Natural killer cell (primary cell): ENCODE data around the gene CDK3. TPM values are rescaled to one million over a fixed set of nuclear protein-coding genes. Genes with fewer than 3 reads are reported as not detected.

Experiments
- ATAC-seq, 3 donors: fragments of 150-1000 bp in 2 of 3; fragments of 200-7000 bp in 1 of 3; cut with Tn5 transposase; 1 replicate in 1 of 3; 2 replicates in 2 of 3; pipeline ENCODE4 v1.10.0; 2021; ENCODE audit warnings: mild to moderate bottlenecking in 2 of 3, moderate library complexity in 2 of 3
- DNase-seq, 2 donors: peaks; one replicate each; pipeline versions ENCODE4 v3.0.0 to v3.0.0-alpha.2; 2013 to 2021; ENCODE audit warnings: mixed read lengths in 1 of 2
- H3K27ac ChIP-seq: one replicate; pipeline ENCODE4 v1.5.1; 2013; ENCODE audit warnings: mild to moderate bottlenecking, low read length
- H3K27me3 ChIP-seq: one replicate; pipeline ENCODE4 v1.6.1; 2013; ENCODE audit warnings: low read length; ENCODE audit not compliant: control insufficient read depth, insufficient read depth
- H3K36me3 ChIP-seq: one replicate; pipeline ENCODE4 v1.6.1; 2013; ENCODE audit warnings: low read length; ENCODE audit not compliant: control insufficient read depth, insufficient read depth
- H3K4me1 ChIP-seq: one replicate; pipeline ENCODE4 v1.6.1; 2013; ENCODE audit warnings: low read length; ENCODE audit not compliant: control insufficient read depth, insufficient read depth
- H3K4me3 ChIP-seq: one replicate; pipeline ENCODE4 v1.5.1; 2013; ENCODE audit warnings: low read length
- H3K9me3 ChIP-seq: one replicate; pipeline ENCODE4 v1.6.1; 2013; ENCODE audit warnings: low read length; ENCODE audit not compliant: control insufficient read depth, insufficient read depth
- H3K27ac Mint-ChIP-seq, 2 donors: one replicate each; pipeline ENCODE4 v1.8.0; 2022; ENCODE audit warnings: mild to moderate bottlenecking in 2 of 2, mixed read lengths in 2 of 2, moderate library complexity in 1 of 2
- H3K27me3 Mint-ChIP-seq, 2 donors: one replicate each; pipeline ENCODE4 v1.8.0; 2022; ENCODE audit warnings: low read depth in 2 of 2, mixed read lengths in 2 of 2
- H3K36me3 Mint-ChIP-seq: one replicate; pipeline ENCODE4 v1.8.0; 2022; ENCODE audit warnings: mixed read lengths
- H3K4me1 Mint-ChIP-seq, 2 donors: one replicate each; pipeline ENCODE4 v1.8.0; 2022; ENCODE audit warnings: mixed read lengths in 2 of 2
- H3K4me3 Mint-ChIP-seq: one replicate; pipeline ENCODE4 v1.8.0; 2022; ENCODE audit warnings: mild to moderate bottlenecking, moderate library complexity, mixed read lengths
- H3K9me3 Mint-ChIP-seq, 2 donors: one replicate each; pipeline ENCODE4 v1.8.0; 2022; ENCODE audit warnings: mixed read lengths in 2 of 2
- CTCF ChIP-seq: fragments of 200-600 bp; IDR thresholded peaks from one replicate; pipeline ENCODE4 v1.8.0; 2022; ENCODE audit warnings: antibody characterized with exemption
- WGBS: methylation state at CpG from one replicate; pipeline ENCODE4 v1.1.7; 2013; ENCODE audit warnings: missing lambda C conversion rate; ENCODE audit not compliant: insufficient coverage; 5-methylcytosine and 5-hydroxymethylcytosine counted together
- intact Hi-C: fragments of 100-400 bp; cut with micrococcal nuclease; formaldehyde crosslinking; loops from one replicate; pipeline ENCODE4 v1.14.2; 2022
- total RNA-seq, 4 donors: library from RNA; stranded (reverse); fragments of 120-200 nt in 1 of 4; gene quantifications; one replicate each; pipeline versions ENCODE4 v1.2.3 to v1.2.4, GENCODE V29; 2013 to 2022

The CDK3 gene
- total RNA-seq, 3 donors from 2014 or later (not counting 1 experiment from before 2014, with no cell fraction given): 5.5 to 13.6 (median 13.5) TPM

- ATAC-seq (no peak), DNase-seq (no peak)
- no peaks in the 10 kb centered on the region for H3K9me3 Mint-ChIP-seq
- peaks cover under 1% of the 10 kb centered on the region for H3K36me3 ChIP-seq
- no peaks in the 10 kb centered on the region for H3K9me3 ChIP-seq
- no peak overlapping the region for H3K27ac ChIP-seq
- no peak overlapping the region for H3K4me3 Mint-ChIP-seq
- no peak overlapping the region for H3K27ac Mint-ChIP-seq
- intact Hi-C loops: no loop called here
- H3K27me3 ChIP-seq: no peaks in the 10 kb centered on the region
- H3K27me3 Mint-ChIP-seq: no peaks in the 10 kb centered on the region
- TF ChIP-seq CTCF: no peak
- no peaks in the 10 kb centered on the region for H3K4me1 ChIP-seq
- H3K36me3 Mint-ChIP-seq: no peaks in the 10 kb centered on the region
- no peak overlapping the region for H3K4me3 ChIP-seq
- H3K4me1 Mint-ChIP-seq: no peaks in the 10 kb centered on the region
- 96% methylated on average over 2 of the region's 4 CpGs for WGBS
These were observed 13.6 kb upstream of the CDK3 start for GRCh38 chr17:75987041-75987440.

- DNase-seq (no peak), ATAC-seq (no peak)
- TF ChIP-seq CTCF: no peak
- Mint-ChIP-seq H3K4me3 (no peak overlapping the region), H3K27ac (no peak overlapping the region), H3K4me1 (no peaks in the 10 kb centered on the region), H3K9me3 (no peaks in the 10 kb centered on the region), H3K36me3 (no peaks in the 10 kb centered on the region), H3K27me3 (no peaks in the 10 kb centered on the region)
- intact Hi-C loops: no loop called here
- no peaks in the 10 kb centered on the region for H3K27me3 ChIP-seq
- H3K36me3 ChIP-seq: peaks cover 7% of the 10 kb centered on the region
- WGBS: 96% methylated on average over 9 of the region's 9 CpGs
- no peaks in the 10 kb centered on the region for H3K9me3 ChIP-seq
- H3K4me3 ChIP-seq: no peak overlapping the region
- H3K27ac ChIP-seq: no peak overlapping the region
- no peaks in the 10 kb centered on the region for H3K4me1 ChIP-seq
These were observed 9.3 kb upstream of the CDK3 start for GRCh38 chr17:75991396-75991795.

- Histone ChIP-seq H3K9me3 (no peaks in the 10 kb centered on the region), H3K4me1 (peaks cover 11% of the 10 kb centered on the region), H3K4me3 (no peak overlapping the region), H3K27me3 (no peaks in the 10 kb centered on the region), H3K27ac (no peak overlapping the region), H3K36me3 (peaks cover 7% of the 10 kb centered on the region)
- intact Hi-C loops: no loop called here
- H3K27ac Mint-ChIP-seq: no peak overlapping the region
- peaks cover 10 to 11% of the 10 kb centered on the region in 2 donors for H3K4me1 Mint-ChIP-seq
- WGBS: 95% methylated on average over 4 of the region's 5 CpGs
- H3K9me3 Mint-ChIP-seq: no peaks in the 10 kb centered on the region
- no peaks in the 10 kb centered on the region for H3K36me3 Mint-ChIP-seq
- no peak overlapping the region for H3K4me3 Mint-ChIP-seq
- H3K27me3 Mint-ChIP-seq: no peaks in the 10 kb centered on the region
- no peak for ATAC-seq
- TF ChIP-seq CTCF: no peak
- DNase-seq: no peak
These were observed 5.8 kb upstream of the CDK3 start for GRCh38 chr17:75994802-75995370.

GRCh38 chr17:75995385-75995925 is 5.2 kb upstream of the CDK3 start:
- no peaks in the 10 kb centered on the region for H3K36me3 Mint-ChIP-seq
- no peak overlapping the region for H3K27ac Mint-ChIP-seq
- no peak overlapping the region for H3K4me3 Mint-ChIP-seq
- Histone ChIP-seq H3K27ac (no peak overlapping the region), H3K9me3 (no peaks in the 10 kb centered on the region), H3K36me3 (peaks cover 9% of the 10 kb centered on the region), H3K4me1 (peaks cover 11% of the 10 kb centered on the region), H3K4me3 (no peak overlapping the region), H3K27me3 (no peaks in the 10 kb centered on the region)
- intact Hi-C loops: no loop called here
- H3K9me3 Mint-ChIP-seq: no peaks in the 10 kb centered on the region
- no peaks in the 10 kb centered on the region for H3K27me3 Mint-ChIP-seq
- TF ChIP-seq CTCF: no peak
- ATAC-seq (no peak), DNase-seq (no peak)
- H3K4me1 Mint-ChIP-seq: peaks cover 10 to 11% of the 10 kb centered on the region in 2 donors
- WGBS: 94% methylated on average over 7 of the region's 7 CpGs
